Stimulated activated CD8-positive, alpha-beta memory T cell treated with anti-CD3 and anti-CD28 coated beads, Interleukin-7, amount 100 ng/mL, for 1 hour (primary cell): ENCODE measurements around the gene SFXN3.

Experiments used
- DNase-seq, 2 donors: peaks; one replicate each; pipeline ENCODE4 v3.0.0-alpha.2; 2020; ENCODE audit warnings: low read depth in 2 of 2

The SFXN3 gene

GRCh38 chr10:101035916-101036702 is 5.1 kb downstream of the SFXN3 start:
- DNase-seq, result no peak

- no peak for DNase-seq
Observed at GRCh38 chr10:101036726-101037125, 5.7 kb downstream of the SFXN3 start.

- DNase-seq, result no peak
Observed at GRCh38 chr10:101038484-101038883, 7.5 kb downstream of the SFXN3 start.

- no peak for DNase-seq
Observed at GRCh38 chr10:101040061-101040460, 9.0 kb downstream of the SFXN3 start.

- DNase-seq, result no peak
Observed at GRCh38 chr10:101040851-101041250, 9.8 kb downstream of the SFXN3 start.

GRCh38 chr10:101041252-101041761 is 10.3 kb downstream of the SFXN3 start:
- DNase-seq, result peak; percentile 45 to 57

GRCh38 chr10:101042118-101042517 is 11.1 kb downstream of the SFXN3 start:
- no peak for DNase-seq

GRCh38 chr10:101042667-101043362 is 11.8 kb downstream of the SFXN3 start:
- DNase-seq, result peak; percentile 68 to 75

GRCh38 chr10:101043363-101043707 is 12.3 kb downstream of the SFXN3 start:
- DNase-seq, result no peak

GRCh38 chr10:101044117-101044516 is 13.1 kb downstream of the SFXN3 start:
- DNase-seq, result no peak

- DNase-seq, result no peak
Observed at GRCh38 chr10:101046332-101047238, 15.6 kb downstream of the SFXN3 start.

- no peak for DNase-seq
Observed at GRCh38 chr10:101047268-101047667, 16.2 kb downstream of the SFXN3 start.

- no peak for DNase-seq
Observed at GRCh38 chr10:101047961-101048892, 17.2 kb downstream of the SFXN3 start.

GRCh38 chr10:101050208-101051069 is 19.4 kb downstream of the SFXN3 start:
- DNase-seq, result peak; percentile 53 to 66

GRCh38 chr10:101052285-101052684 is 21.3 kb downstream of the SFXN3 start:
- no peak for DNase-seq

GRCh38 chr10:101053516-101053915 is 22.5 kb downstream of the SFXN3 start:
- DNase-seq, result no peak

GRCh38 chr10:101054351-101054750 is 23.3 kb downstream of the SFXN3 start:
- no peak for DNase-seq

- DNase-seq, result no peak
Observed at GRCh38 chr10:101054876-101055275, 23.8 kb downstream of the SFXN3 start.

GRCh38 chr10:101055411-101055810 is 24.4 kb downstream of the SFXN3 start:
- DNase-seq, result no peak
